H9 (cell line): ENCODE data around the gene RLN1. TPM values are rescaled to one million over a fixed set of nuclear protein-coding genes. Genes with fewer than 3 reads are reported as not detected.

Experiments
- DNase-seq: peaks from one replicate; pipeline ENCODE4 v3.0.0-alpha.2; 2017
- H2AFZ ChIP-seq: one replicate; pipeline ENCODE4 v1.6.1; 2013; ENCODE audit warnings: mild to moderate bottlenecking, low read length, control low read depth, moderate library complexity
- H2AK5ac ChIP-seq: 2 replicates; pipeline ENCODE4 v1.6.1; 2013; ENCODE audit warnings: low read length, control low read depth, mixed read lengths; ENCODE audit not compliant: insufficient read length
- H2BK120ac ChIP-seq: one replicate; pipeline ENCODE4 v1.6.1; 2013; ENCODE audit warnings: low read depth, mild to moderate bottlenecking, low read length, control low read depth, inconsistent platforms; ENCODE audit not compliant: poor library complexity, severe bottlenecking
- H2BK12ac ChIP-seq: 2 replicates; pipeline ENCODE4 v1.6.1; 2013; ENCODE audit warnings: low read length, control low read depth, mixed read lengths, low read depth; ENCODE audit not compliant: insufficient read length
- H2BK15ac ChIP-seq: 2 replicates; pipeline ENCODE4 v1.6.1; 2013; ENCODE audit warnings: low read depth, low read length, control low read depth
- H2BK20ac ChIP-seq: one replicate; pipeline ENCODE4 v1.6.1; 2013; ENCODE audit warnings: low read depth, mild to moderate bottlenecking, low read length, control low read depth, inconsistent platforms; ENCODE audit not compliant: poor library complexity, severe bottlenecking
- H2BK5ac ChIP-seq: 2 replicates; pipeline ENCODE4 v1.6.1; 2013; ENCODE audit warnings: low read length, control low read depth, mixed read lengths; ENCODE audit not compliant: insufficient read length
- H3K14ac ChIP-seq: 2 replicates; pipeline ENCODE4 v1.6.1; 2013; ENCODE audit warnings: low read length, control low read depth; ENCODE audit not compliant: insufficient read depth
- H3K18ac ChIP-seq: 2 replicates; pipeline ENCODE4 v1.6.1; 2013; ENCODE audit warnings: low read depth, mild to moderate bottlenecking, mixed read lengths, low read length, control low read depth; ENCODE audit not compliant: insufficient read length
- H3K23ac ChIP-seq: 2 replicates; pipeline ENCODE4 v1.6.1; 2013; ENCODE audit warnings: low read length, control low read depth, mixed read lengths, low read depth; ENCODE audit not compliant: insufficient read length
- H3K23me2 ChIP-seq: 2 replicates; pipeline ENCODE4 v1.6.1; 2013; ENCODE audit warnings: low read depth, mild to moderate bottlenecking, mixed read lengths, low read length, control low read depth; ENCODE audit not compliant: insufficient read length, poor library complexity, severe bottlenecking
- H3K27ac ChIP-seq: 2 replicates; pipeline ENCODE4 v1.5.1; 2013; ENCODE audit warnings: low read length, control low read depth, mixed read lengths, low read depth; ENCODE audit not compliant: insufficient read length
- H3K27me3 ChIP-seq: 2 replicates; pipeline ENCODE4 v1.6.1; 2013; ENCODE audit warnings: low read length, control low read depth, inconsistent platforms; ENCODE audit not compliant: insufficient read depth
- H3K4ac ChIP-seq: 2 replicates; pipeline ENCODE4 v1.6.1; 2013; ENCODE audit warnings: low read depth, mild to moderate bottlenecking, control low read depth, inconsistent platforms, low read length, moderate library complexity
- H3K4me1 ChIP-seq: 2 replicates; pipeline ENCODE4 v1.6.1; 2013; ENCODE audit warnings: low read length, control low read depth, inconsistent platforms; ENCODE audit not compliant: insufficient read depth
- H3K4me2 ChIP-seq: 2 replicates; pipeline ENCODE4 v1.6.1; 2013; ENCODE audit warnings: low read length, control low read depth, mixed read lengths; ENCODE audit not compliant: insufficient read length, insufficient read depth
- H3K56ac ChIP-seq: 2 replicates; pipeline ENCODE4 v1.6.1; 2013; ENCODE audit warnings: low read depth, mild to moderate bottlenecking, mixed read lengths, low read length, control low read depth; ENCODE audit not compliant: insufficient read length
- H3K79me1 ChIP-seq: 2 replicates; pipeline ENCODE4 v1.6.1; 2013; ENCODE audit warnings: low read depth, mild to moderate bottlenecking, moderate library complexity, low read length, control low read depth, inconsistent platforms; ENCODE audit not compliant: insufficient read depth, poor library complexity, severe bottlenecking
- H3K79me2 ChIP-seq: 2 replicates; pipeline ENCODE4 v1.6.1; 2013; ENCODE audit warnings: low read length, control low read depth, inconsistent platforms; ENCODE audit not compliant: insufficient read depth
- H3K9ac ChIP-seq: 2 replicates; pipeline ENCODE4 v1.6.1; 2013; ENCODE audit warnings: low read length, control low read depth, mixed read lengths; ENCODE audit not compliant: insufficient read length; ENCODE audit errors: extremely low read depth
- H3K9me3 ChIP-seq: one replicate; pipeline ENCODE4 v1.6.1; 2013; ENCODE audit warnings: low read depth, low read length, inconsistent platforms; ENCODE audit not compliant: control insufficient read depth
- H3T11ph ChIP-seq: one replicate; pipeline ENCODE4 v1.6.1; 2013; ENCODE audit warnings: mild to moderate bottlenecking, low read length, control low read depth, inconsistent platforms
- H4K20me1 ChIP-seq: one replicate; pipeline ENCODE4 v1.6.1; 2013; ENCODE audit not compliant: control insufficient read depth, insufficient read length, insufficient read depth
- H4K5ac ChIP-seq: 2 replicates; pipeline ENCODE4 v1.6.1; 2013; ENCODE audit warnings: low read depth, mild to moderate bottlenecking, mixed read lengths, low read length, control low read depth; ENCODE audit not compliant: insufficient read length
- H4K8ac ChIP-seq: replicated peaks from 2 replicates; pipeline ENCODE4 v1.6.1; 2013; ENCODE audit warnings: low read length, control low read depth, mixed read lengths, low read depth; ENCODE audit not compliant: insufficient read length
- H4K91ac ChIP-seq: 2 replicates; pipeline ENCODE4 v1.6.1; 2013; ENCODE audit warnings: low read depth, mild to moderate bottlenecking, moderate library complexity, mixed read lengths, low read length, control low read depth; ENCODE audit not compliant: insufficient read length
- H3K27ac Mint-ChIP-seq, 3 experiments: 2 replicates in 2 of 3; 3 replicates in 1 of 3; pipeline ENCODE4 v1.8.0; 2020 to 2021; ENCODE audit warnings: mixed read lengths in 3 of 3, mild to moderate bottlenecking in 1 of 3, moderate library complexity in 1 of 3
- H3K27me3 Mint-ChIP-seq: 2 replicates; pipeline ENCODE4 v1.8.0; 2021; ENCODE audit warnings: low read depth, mild to moderate bottlenecking, moderate library complexity, mixed read lengths
- H3K36me3 Mint-ChIP-seq, 3 experiments: 2 replicates in 2 of 3; 3 replicates in 1 of 3; pipeline ENCODE4 v1.8.0; 2020 to 2021; ENCODE audit warnings: low read depth in 3 of 3, mixed read lengths in 3 of 3; ENCODE audit not compliant: insufficient read depth in 1 of 3
- H3K4me1 Mint-ChIP-seq, 2 experiments: 2 replicates each; pipeline ENCODE4 v1.8.0; 2020; ENCODE audit warnings: mixed read lengths in 2 of 2
- H3K4me3 Mint-ChIP-seq, 2 experiments: 2 replicates in 1 of 2; 3 replicates in 1 of 2; pipeline ENCODE4 v1.8.0; 2020 to 2021; ENCODE audit warnings: mild to moderate bottlenecking in 2 of 2, mixed read lengths in 2 of 2, moderate library complexity in 1 of 2
- H3K9me3 Mint-ChIP-seq, 2 experiments: 2 replicates in 1 of 2; 3 replicates in 1 of 2; pipeline ENCODE4 v1.8.0; 2020; ENCODE audit warnings: mild to moderate bottlenecking in 2 of 2, mixed read lengths in 2 of 2, moderate library complexity in 1 of 2
- WGBS: extraction: QIAGEN DNeasy Blood & Tissue Kit; methylation state at CpG from one replicate; pipeline ENCODE4 v1.1.7; 2013; ENCODE audit warnings: missing lambda C conversion rate, low lambda C conversion rate, mixed read lengths; ENCODE audit not compliant: insufficient read length; ENCODE audit errors: extremely low coverage; 5-methylcytosine and 5-hydroxymethylcytosine counted together
- total RNA-seq: library from RNA; stranded (reverse); gene quantifications from 2 replicates; pipeline ENCODE4 v1.2.1, GENCODE V29; 2021
- TF ChIP-seq, protein P1 (sequence below): fragments of 200-600 bp; sonication (generic); conservative IDR thresholded peaks from 3 replicates; pipeline ENCODE4 v1.8.0; 2021; ENCODE audit warnings: antibody characterized with exemption, mild to moderate bottlenecking

Gene RLN1
- total RNA-seq, 1 experiment from 2014 or later = 0.52 TPM

DNA sequence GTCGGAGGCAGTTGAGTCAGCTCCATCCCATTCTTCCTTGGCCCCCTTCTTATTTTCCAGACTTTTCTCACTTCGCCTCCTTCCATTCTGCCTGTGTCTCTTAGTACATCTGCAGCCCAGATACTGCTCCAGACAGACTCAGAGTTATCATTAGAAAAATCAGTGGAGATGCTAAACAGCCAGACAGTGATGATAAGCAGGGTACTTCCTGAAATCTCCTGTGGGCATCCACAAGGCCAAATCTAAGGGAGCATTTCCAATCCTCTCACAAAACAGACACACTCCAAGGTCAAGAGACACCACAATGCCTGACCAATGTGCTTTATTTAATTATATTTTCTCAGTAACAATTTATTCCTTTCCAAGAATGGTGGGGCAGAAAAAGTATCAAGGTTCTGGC, 14.5 kb upstream of the RLN1 start:
- H2BK5ac ChIP-seq = no peak overlapping the region
- no peak overlapping the region for H3T11ph ChIP-seq
- H3K18ac ChIP-seq = no peak overlapping the region
- H3K79me1 ChIP-seq = no peaks in the 10 kb centered on the region
- H4K20me1 ChIP-seq = no peaks in the 10 kb centered on the region
- H3K14ac ChIP-seq = no peak overlapping the region
- no peak overlapping the region for H3K23ac ChIP-seq
- peaks cover 4% of the 10 kb centered on the region; the same call in 1 of the 2 replicates for H3K27me3 Mint-ChIP-seq
- no peak overlapping the region for H3K9ac ChIP-seq
- H2AK5ac ChIP-seq = no peak overlapping the region
- no peaks in the 10 kb centered on the region for H3K36me3 Mint-ChIP-seq
- no peaks in the 10 kb centered on the region for H3K79me2 ChIP-seq
- no peaks in the 10 kb centered on the region for H3K4me1 ChIP-seq
- H3K4me2 ChIP-seq = no peak overlapping the region
- H3K56ac ChIP-seq = no peak overlapping the region
- TF ChIP-seq, protein P1, sequence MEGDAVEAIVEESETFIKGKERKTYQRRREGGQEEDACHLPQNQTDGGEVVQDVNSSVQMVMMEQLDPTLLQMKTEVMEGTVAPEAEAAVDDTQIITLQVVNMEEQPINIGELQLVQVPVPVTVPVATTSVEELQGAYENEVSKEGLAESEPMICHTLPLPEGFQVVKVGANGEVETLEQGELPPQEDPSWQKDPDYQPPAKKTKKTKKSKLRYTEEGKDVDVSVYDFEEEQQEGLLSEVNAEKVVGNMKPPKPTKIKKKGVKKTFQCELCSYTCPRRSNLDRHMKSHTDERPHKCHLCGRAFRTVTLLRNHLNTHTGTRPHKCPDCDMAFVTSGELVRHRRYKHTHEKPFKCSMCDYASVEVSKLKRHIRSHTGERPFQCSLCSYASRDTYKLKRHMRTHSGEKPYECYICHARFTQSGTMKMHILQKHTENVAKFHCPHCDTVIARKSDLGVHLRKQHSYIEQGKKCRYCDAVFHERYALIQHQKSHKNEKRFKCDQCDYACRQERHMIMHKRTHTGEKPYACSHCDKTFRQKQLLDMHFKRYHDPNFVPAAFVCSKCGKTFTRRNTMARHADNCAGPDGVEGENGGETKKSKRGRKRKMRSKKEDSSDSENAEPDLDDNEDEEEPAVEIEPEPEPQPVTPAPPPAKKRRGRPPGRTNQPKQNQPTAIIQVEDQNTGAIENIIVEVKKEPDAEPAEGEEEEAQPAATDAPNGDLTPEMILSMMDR = no peak
- H2BK20ac ChIP-seq = no peak overlapping the region
- no peak overlapping the region for H4K5ac ChIP-seq
- DNase-seq = no peak
- H2BK15ac ChIP-seq = no peak overlapping the region
- H2BK12ac ChIP-seq = no peak overlapping the region
- H2BK120ac ChIP-seq = no peak overlapping the region
- H3K9me3 ChIP-seq = no peaks in the 10 kb centered on the region
- no peak overlapping the region for H4K8ac ChIP-seq
- H4K91ac ChIP-seq = no peak overlapping the region
- H3K4me1 Mint-ChIP-seq = no peaks in the 10 kb centered on the region
- no peak overlapping the region for H3K27ac ChIP-seq
- H3K23me2 ChIP-seq = no peaks in the 10 kb centered on the region
- H3K4me3 Mint-ChIP-seq = no peak overlapping the region
- H3K9me3 Mint-ChIP-seq = no peaks in the 10 kb centered on the region; a peak in 1 of 5 replicates
- no peak overlapping the region for H3K4ac ChIP-seq
- no peak overlapping the region for H2AFZ ChIP-seq
- no CpG with 5 or more reads among the region's 2 CpGs for WGBS
- H3K27ac Mint-ChIP-seq = no peak overlapping the region
- no peaks in the 10 kb centered on the region for H3K27me3 ChIP-seq
